Activated naive CD4-positive, alpha-beta T cell treated with anti-CD3 and anti-CD28 coated beads, Interleukin-2, amount 50 U/mL, for 16 hours (primary cell): Measurements from ENCODE around the gene BAAT.
"Not testable (repeated sequence)": the region's sequence is repeated elsewhere in the genome, so short reads cannot be mapped to it uniquely, and the experiment has no call there.

Experiments
- DNase-seq: peaks from one replicate; pipeline ENCODE4 v3.0.0-alpha.2; 2020

Gene BAAT

DNA sequence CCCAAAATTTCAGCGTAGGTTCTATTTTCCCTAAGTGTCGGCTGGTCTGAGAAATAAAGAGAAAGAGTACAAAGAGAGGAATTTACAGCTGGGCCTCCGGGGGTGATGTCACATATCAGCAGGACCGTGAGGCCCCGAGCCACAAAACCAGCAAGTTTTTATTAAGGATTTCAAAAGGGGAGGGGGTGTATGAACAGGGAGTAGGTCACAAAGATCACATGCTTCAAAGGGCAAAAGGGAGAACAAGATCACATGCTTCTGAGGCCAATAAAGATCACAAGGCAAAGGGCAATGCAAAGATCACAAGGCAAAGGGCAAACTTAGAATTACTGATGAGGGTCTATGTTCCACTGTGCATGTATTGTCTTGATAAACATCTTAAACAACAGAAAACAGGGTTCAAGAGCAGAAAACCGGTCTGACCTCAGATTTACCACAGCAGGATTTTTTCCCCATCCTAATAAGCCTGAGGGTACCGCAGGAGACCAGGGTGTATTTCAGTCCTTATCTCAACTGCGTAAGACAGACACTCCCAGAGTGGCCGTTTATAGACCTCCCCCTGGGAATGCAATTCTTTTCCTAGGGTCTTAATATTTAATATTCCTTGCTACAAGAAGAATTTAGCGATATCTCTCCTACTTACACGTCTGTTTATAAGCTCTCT, at the start of gene BAAT:
BAAT (minus strand) TSS at position 134 of the 664 bp plus-strand sequence. CDS start 13,602 bp downstream, outside the sequence.
- not testable (repeated sequence) for DNase-seq

DNA sequence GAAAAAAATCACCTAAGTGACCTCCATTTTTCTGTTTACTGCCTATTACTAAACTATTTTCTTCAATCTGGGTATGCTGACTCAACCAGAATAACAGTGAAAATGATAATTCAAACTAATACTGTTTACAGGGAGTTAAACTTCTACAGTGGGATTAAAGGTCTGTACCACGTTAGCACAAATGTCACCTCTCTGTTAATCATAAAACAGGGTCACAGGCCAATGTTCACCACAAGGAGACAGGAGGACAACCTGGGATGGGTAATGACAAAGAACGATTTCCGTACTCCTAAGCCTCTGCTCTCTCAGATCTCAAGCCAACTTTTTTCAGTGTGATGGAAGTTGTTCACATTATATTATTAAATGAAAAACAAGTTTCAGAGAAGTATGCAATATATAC, 48.4 kb upstream of the BAAT start:
- DNase-seq = no peak

DNA sequence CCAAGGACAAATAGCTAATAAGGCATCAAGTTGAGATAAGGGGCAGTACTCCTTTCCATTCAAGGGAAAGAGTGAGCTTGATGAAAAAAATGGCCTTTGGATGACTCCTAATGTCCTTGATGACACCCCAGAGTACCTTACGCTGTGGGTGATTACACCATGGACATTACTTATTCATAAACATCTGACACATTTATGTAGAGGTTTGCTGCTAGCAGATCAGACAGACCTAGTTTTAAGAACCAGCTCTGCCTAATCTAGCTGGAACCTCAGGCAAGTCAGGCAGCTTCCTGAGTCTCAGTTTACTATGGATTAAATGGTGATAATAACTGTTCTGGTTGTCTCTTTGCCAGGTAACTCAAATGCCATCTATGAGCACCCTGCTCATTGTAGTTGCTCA, 47.9 kb upstream of the BAAT start:
- DNase-seq = no peak

DNA sequence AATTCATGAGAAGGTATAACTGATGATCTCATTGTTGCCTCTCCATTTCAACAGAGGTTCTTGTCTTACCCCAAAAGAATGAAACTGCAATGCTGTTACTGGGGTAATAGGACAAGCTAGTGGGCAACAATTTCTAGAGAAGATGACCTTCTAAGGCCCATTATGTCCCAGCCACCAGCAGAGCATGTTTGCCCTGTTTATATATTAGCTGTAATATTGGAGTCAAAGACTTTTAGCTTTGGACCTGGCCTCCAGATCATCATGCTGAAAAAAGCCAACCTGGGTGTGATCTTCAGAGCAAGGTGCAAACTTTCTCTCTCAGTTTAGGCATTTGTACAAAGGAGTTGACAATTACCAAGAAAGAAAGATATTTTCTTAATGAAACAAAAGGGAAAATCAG, 47.4 kb upstream of the BAAT start:
- no peak for DNase-seq

DNA sequence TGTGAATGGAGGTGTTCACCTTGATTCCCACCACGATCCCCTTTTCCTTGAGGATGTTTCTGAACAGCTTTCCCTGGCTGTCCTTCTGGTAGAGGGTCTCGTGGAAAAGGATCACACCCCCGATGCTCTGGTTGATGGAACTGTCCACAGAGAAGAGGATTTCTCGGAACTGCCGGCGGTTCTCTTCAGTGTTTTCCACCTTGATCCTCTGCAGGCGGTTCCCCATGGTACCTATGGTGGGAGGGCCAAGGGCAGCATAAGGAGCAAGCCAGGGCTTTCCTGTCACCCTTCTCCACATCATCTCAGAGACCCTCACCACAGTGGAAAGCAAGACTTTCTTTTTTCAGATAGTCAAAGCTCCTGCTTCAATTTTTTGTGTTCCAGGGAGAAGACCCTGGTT, 44.9 kb upstream of the BAAT start:
- DNase-seq = no peak

DNA sequence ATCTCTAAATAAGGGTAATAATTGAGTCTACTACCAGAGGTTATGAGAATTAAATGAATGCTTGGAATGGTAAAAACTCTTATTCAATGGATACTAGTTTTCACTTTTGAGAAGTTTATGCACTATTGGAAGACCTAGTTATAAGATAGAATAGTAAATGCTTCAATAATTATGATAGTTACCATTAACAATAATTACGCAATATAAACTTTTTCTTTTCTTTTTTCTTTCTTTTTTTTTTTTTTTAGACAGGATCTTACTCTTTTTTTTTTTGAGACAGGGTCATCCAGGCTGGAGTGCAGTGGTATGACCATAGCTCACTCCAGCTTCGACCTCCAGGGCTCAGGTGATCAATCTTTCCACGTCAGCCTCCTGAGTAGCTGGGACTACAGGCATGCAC, 44.1 kb upstream of the BAAT start:
- no peak for DNase-seq

DNA sequence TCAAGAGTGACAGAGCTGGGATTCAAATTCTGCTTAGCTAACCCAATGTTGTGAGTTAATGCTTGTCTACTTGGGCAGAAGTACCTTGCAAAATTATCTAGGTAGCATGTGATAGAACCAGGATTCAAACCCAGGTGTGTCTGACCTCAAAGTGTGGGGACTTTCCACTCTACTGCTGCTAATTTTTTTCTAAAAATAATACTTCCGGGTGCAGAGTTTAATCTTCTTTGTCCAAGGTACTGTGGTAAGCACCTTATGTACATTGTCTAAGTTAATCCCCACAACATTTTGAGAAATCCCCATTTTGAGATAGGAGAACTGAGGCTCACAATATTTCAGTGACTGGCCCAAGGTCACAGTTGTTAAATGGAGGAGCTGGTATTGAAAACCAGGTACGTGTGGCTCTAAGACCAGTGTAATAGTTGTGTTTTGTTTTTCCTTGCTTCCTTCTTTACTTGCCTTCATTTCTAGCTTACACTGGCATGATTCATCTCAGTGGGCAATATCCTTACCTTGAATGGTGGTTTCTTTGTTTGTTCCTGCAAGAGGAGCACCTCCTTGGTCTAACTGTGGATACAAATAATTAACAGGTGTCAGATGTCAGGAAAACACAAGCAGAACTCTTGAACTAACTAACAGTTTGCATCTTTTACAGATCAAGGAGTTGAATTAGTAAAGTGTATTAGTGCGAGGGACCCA, 43.3 kb upstream of the BAAT start:
- DNase-seq = no peak

DNA sequence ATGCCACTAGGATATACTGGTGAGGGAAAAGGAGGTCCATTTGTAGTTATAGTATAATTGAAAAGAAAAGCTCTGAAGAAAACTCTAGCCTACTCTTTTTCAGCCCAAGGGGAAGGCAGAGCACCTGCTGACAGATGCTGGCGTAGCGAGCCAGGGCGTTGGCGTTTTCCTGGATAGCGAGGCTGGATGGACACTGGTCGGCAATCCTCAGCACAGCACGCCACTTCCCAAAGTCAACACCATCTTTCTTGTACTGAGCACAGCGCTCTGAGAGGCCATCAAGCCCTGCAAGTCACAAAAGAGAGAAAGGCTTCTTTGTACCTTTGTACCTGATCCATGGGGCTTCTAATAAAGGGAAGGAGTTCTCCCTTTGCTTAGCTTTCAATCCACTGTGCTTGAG, 42.6 kb upstream of the BAAT start:
- no peak for DNase-seq

DNA sequence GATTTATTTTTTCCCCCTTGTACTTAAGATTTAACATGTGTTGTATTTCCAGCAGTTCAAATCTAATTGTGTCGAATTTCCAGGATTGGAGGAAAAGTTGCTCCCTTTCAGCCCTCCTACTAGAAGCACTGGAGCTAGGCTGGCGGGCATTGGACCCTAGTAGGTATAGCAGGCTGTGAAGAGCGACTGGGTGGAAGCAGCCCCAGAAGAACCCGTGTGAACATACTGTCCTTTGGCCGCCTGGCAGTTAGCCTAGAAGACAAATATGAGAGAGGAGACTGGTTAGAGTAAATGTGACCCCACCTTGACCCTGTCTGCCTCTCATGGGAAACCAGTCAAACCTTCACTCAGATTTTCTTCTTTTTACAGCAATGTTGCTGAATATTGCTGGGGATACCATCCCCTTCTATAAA, 36.9 kb upstream of the BAAT start:
- DNase-seq = no peak

DNA sequence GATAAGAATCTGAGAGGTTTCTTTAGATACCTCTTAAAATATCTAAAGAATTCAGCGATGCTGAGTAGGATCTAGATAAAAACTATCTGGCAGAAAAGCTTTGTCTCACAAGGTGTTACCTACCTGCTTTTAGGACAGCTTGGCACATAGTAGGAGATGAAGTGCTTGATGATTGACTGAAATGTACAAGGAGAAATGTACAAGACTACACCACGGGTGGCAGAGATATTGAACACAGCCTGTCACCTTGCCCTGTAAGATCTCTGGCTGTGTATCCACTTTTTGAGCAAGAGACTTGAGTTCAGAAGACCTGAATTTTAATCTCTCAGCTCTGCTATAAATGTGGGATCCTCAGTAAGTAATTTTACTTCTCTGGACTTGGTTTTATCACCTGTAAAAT, 35.1 kb upstream of the BAAT start:
- DNase-seq = no peak

DNA sequence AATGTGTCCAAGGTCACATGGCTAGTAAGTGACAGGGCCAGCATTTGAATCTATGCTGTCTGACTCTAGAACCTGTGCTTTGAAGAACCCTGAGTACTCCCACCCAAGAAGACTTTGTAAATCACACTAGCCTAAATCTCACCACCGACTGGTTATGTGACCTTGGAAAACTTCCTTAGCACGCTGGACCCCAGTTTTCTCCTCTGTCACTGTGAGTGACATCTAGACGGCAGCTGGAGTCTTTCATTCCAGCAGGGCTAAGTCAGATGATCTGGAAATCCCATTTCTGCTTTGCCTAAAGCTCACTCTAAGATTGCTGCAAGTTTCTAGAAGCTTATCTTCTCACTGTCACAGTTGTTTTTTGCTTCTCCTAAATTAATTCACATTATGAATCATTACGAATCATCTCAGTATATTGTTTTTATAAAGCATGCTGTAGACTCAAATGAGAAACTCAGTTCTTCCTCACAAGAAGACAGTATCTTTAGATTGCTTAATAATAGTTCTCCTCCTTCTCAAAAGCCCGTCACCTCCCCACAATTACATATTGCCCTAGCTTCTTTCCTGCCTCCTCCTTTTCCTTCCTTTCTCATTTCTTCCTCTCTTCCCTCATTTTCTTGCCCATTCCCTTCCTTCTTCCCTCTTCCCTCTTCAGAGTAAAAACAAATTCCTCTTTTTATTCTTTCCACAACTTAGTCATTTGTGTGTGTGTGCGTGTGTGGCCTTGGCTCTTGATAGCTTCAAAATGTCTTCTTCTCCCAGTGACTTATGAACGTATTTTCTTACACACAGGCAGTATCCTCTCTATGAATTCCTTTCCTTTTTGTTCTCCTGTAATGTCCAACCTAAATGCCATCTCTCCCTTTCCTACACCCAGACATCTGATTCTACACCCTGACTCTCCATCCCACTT, 34.0 kb upstream of the BAAT start:
- no peak for DNase-seq

DNA sequence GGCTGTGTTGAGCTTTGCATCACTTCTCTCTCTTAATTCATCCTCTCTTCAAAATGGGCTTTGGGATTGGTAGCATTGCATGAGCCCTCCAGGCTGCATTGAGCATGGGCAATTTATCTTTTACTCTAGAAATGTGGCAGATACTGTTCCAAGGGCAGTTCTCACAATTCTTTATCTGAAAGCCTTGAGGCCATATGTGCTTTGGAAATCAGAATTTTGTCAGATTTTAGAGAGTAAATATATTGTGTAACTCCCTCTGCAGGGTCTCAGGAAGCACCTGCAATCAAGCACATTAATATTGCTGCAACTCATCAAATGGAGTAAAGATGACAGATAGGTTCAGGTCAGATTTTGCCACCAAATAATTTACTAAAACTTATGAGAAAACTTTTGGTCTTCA, 33.2 kb upstream of the BAAT start:
- no peak for DNase-seq

DNA sequence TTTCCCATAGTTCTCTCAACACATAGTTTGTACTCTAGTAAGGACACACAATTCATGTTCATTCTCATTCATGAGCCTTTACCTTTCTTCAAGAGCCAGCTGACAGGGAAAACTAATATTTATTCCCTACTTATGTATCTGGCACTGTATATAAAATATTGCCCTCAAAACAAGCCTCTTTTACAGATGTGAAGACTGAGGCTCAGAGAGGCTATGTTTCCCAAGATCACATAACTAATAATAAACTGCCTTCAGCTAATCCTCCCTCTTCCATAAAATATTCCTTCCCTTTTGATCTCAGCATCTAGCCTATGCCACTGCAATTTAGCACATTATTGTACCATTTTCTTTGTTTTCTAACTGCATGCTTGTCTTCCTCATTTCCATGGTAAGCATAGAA, 32.6 kb upstream of the BAAT start:
- DNase-seq = no peak

DNA sequence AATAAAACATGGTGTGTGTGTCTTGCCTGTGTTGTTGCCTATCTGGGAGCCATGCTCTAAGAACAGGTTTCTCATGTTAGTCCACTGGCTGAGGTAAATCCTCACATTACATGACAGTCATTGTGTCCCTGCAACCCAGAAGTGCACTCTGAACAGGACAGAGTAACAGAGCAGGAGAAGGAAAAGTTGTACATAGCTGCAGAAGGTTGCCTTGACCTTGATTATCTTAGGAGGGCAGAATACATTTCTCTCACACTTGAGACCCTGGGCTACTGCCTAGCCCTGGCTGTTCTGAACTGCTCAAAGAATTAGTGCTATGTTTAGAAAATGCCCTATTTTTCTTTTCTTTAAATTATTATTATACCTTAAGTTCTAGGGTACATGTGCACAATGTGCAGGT, 30.8 kb upstream of the BAAT start:
- DNase-seq = no peak

DNA sequence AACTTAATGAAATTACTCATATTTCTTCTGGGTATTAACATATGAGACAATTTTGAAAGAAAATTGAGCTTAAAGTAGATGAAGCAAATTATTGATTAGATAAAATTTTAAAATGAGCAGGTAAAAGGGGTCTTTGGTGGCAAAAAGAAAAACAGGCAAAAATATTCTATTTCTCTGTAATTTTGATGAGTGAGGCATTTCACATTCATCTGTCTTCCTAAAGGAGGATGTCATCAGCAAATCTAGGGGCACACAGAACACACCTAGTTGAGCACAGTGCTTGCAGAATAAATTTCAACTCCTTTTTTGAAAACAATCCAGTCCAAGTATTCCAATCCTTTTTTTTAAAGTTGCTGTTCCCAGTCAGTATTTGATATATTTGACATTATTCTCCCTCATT, 30.0 kb upstream of the BAAT start:
- no peak for DNase-seq

DNA sequence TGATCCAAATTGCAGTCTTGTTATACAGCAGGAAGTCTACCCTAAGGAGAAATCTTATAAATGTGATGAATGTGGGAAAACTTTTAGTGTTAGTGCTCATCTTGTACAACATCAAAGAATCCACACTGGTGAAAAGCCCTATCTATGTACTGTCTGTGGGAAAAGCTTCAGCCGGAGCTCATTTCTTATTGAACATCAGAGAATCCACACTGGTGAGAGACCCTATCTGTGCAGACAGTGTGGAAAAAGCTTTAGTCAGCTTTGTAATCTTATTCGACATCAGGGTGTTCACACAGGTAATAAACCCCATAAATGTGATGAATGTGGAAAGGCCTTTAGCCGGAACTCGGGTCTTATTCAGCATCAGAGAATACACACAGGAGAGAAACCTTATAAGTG, 24.3 kb upstream of the BAAT start:
- DNase-seq = no peak

DNA sequence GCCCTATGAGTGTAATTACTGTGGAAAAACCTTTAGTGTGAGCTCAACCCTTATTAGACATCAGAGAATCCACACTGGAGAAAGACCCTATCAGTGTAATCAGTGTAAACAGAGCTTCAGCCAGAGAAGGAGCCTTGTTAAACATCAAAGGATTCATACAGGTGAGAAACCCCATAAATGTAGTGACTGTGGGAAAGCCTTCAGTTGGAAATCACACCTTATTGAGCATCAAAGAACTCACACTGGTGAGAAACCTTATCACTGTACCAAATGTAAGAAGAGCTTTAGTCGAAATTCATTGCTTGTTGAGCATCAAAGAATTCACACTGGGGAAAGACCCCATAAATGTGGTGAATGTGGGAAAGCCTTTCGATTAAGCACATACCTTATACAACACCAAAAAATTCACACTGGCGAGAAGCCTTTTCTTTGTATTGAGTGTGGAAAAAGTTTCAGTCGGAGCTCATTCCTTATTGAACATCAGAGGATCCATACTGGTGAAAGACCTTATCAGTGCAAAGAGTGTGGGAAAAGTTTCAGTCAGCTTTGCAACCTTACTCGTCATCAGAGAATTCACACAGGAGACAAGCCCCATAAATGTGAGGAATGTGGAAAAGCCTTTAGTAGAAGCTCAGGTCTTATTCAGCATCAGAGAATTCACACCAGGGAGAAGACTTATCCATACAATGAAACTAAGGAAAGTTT, 23.7 kb upstream of the BAAT start:
- no peak for DNase-seq

DNA sequence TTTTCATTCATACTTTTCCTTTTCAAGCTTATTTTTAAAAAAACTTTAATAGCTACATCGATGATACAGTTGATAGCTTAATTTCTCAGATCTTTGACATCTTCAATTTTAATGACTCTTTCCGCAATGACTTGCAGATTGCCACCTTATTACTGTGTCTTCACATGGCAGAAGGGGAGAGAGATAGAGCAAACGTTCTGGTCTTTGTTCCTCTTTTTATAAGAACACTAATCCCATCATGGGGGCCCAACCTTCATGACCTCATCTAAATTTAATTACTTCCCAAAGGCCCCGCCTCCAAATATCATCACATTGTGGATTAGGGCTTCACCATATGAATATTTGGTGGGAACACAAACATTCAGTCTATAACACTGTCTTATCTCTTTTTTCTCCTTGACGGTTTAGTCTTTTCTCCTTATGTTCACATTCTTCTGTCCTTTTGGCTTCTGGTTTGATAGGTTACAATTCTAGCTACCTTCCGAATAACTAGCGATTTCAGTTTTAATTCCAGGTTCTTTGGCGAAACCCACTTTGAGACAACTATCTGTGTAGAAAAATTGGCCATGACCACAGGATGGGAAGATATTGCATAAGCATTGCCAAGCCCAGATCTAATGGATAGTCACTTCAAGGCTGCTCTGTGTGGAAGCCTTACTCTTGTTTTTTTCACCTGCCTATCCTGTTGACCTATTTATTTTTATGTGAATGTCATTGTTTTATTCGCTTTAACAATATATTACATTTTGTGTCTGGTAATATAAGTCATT, 18.9 kb upstream of the BAAT start:
- DNase-seq = no peak

DNA sequence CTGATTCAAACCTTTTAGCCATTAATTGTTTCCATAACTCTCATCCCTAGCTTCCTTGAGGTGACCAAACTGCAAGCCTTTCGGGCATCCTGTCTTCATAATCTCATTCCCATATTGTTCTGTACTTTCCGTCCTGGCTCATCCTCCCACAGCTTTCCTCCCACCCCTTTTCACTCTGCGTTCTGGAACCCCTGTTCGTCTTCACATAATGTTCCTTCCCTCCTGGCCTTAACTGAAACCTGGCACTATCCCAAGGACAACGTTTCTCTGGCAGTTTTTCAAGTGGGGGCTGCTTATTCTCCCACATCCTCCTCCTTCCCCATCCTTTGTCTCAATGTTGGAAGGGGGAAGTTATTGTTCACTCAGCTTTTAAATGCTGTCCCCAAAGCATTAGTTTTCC, 15.3 kb upstream of the BAAT start:
- DNase-seq = no peak

DNA sequence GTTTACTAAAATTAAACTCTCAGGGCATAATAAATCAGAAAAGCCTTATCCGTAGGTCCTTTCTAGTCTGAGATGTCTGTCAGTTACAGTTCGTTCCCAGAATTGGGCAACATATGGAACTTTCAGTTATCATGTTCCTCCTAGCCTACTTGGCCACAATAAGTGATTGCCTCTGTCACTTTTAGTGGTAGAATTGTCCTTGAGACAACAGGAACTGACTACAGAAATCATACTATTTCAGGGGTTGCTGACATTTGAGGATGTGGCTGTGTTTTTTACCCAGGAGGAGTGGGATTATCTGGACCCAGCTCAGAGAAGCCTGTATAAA, 14.8 kb upstream of the BAAT start:
- DNase-seq = no peak

DNA sequence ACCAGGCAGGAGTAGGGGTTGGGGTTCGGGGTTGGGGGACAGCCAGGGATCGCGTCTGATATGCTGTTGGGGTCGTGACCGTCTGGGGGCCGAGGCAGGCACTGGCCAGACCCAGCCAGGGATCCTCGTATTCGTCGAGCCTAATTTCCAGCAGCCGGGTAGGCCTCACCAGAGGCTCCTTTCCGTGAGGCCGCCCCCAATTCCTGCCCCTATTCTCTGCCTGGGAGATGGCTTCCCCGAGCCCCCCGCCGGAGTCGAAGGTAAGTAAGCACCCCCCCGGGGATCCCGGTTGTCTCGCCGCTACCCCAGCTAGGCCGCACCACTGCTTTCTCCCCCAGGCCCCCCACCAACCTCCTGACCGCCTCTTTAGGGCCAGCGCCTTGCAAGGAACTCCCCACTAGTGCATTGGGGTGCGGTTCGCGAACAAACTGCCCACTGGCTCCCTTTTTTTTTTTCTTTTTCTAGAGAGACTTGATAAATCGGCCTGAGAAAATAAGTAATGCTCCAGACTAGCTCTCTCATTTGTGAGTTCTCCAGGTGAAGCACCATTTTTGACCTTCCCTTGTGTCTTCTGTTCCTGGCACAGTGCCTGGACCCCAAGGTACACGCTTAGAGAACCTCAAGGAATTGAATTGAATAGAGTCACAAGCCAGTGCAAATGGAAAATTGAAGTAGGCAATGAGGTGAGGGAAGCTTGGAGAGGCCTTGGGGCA, 14.3 kb upstream of the BAAT start:
- DNase-seq = peak; percentile 21
